Lung (tissue), 12 donors: ENCODE results near the gene RER1. TPM values are rescaled to one million over a fixed set of nuclear protein-coding genes. Genes with fewer than 3 reads are reported as not detected.
A peak's percentile ranks its signal among the peaks of the same experiment; 100 is the strongest.

Source experiments
- ATAC-seq: fragments of 200-7000 bp; cut with Tn5 transposase; one replicate; pipeline ENCODE4 v1.9.1; 2020; ENCODE audit warnings: moderate number of reproducible peaks; ENCODE audit not compliant: insufficient read depth, low FRiP score
- DNase-seq, 3 donors: peaks; one replicate each; pipeline ENCODE4 v3.0.0-alpha.2; 2013 to 2017
- H3K27ac ChIP-seq, 2 donors: one replicate each; pipeline ENCODE4 v1.5.1; 2013; ENCODE audit warnings: mild to moderate bottlenecking in 2 of 2, moderate library complexity in 2 of 2, control low read depth in 1 of 2, inconsistent platforms in 1 of 2, low read depth in 1 of 2, low read length in 1 of 2
- H3K27me3 ChIP-seq, 3 donors: one replicate each; pipeline ENCODE4 v1.5.1; 2013; ENCODE audit warnings: low read length in 2 of 3; ENCODE audit not compliant: control insufficient read depth in 3 of 3, insufficient read depth in 3 of 3
- H3K36me3 ChIP-seq, 4 donors: one replicate each; pipeline ENCODE4 v1.5.1; 2013; ENCODE audit warnings: low read length in 4 of 4, mild to moderate bottlenecking in 1 of 4, moderate library complexity in 1 of 4; ENCODE audit not compliant: control insufficient read depth in 4 of 4, insufficient read depth in 4 of 4
- H3K4me1 ChIP-seq, 5 donors: one replicate each; pipeline ENCODE4 v1.5.1; 2013; ENCODE audit warnings: low read length in 5 of 5, mild to moderate bottlenecking in 2 of 5, moderate library complexity in 1 of 5; ENCODE audit not compliant: control insufficient read depth in 5 of 5, insufficient read depth in 5 of 5
- H3K4me3 ChIP-seq: one replicate; pipeline ENCODE4 v1.5.1; 2013; ENCODE audit warnings: mild to moderate bottlenecking, control low read depth, moderate library complexity
- H3K9ac ChIP-seq, 2 donors: one replicate each; pipeline ENCODE4 v1.5.1; 2013; ENCODE audit warnings: low read length in 2 of 2, control low read depth in 1 of 2; ENCODE audit not compliant: insufficient read depth in 1 of 2
- H3K9me3 ChIP-seq, 4 donors: one replicate each; pipeline ENCODE4 v1.5.1; 2013; ENCODE audit warnings: low read length in 3 of 4, mild to moderate bottlenecking in 1 of 4, moderate library complexity in 1 of 4; ENCODE audit not compliant: control insufficient read depth in 4 of 4, insufficient read depth in 3 of 4
- WGBS, 2 donors: extraction: QIAGEN DNeasy Blood & Tissue Kit; methylation state at CpG; one replicate each; pipeline ENCODE4 v1.1.7; 2013; 5-methylcytosine and 5-hydroxymethylcytosine counted together
- polyA plus RNA-seq, 2 donors: library from polyadenylated mRNA; stranded (reverse); fragments of 200-250 nt; gene quantifications; one replicate each; pipeline ENCODE4 v1.2.1, GENCODE V29; 2013
- total RNA-seq, 2 donors: library from RNA; depleted of rRNA in 1 of 2; stranded (reverse); fragments of >200 nt in 1 of 2; gene quantifications; one replicate each; pipeline ENCODE4 v1.2.1, GENCODE V29; 2014 to 2021
- TF ChIP-seq, protein P1 (sequence below): IDR thresholded peaks from 2 replicates; pipeline ENCODE4 v1.5.1; 2012; ENCODE audit warnings: mild to moderate bottlenecking; ENCODE audit errors: control extremely low read depth, extremely low read depth
- donor health status: control.
- donor health status: control.
- donor health status: Bipolar disorder and iron deficiency.
- donor health status: healthy.
- donor health status: DM: yes; HTN: yes; CAD: no.

RER1 gene
- total and polyA plus RNA-seq, 4 donors: 71.7 to 134 (median 87.9) TPM

DNA sequence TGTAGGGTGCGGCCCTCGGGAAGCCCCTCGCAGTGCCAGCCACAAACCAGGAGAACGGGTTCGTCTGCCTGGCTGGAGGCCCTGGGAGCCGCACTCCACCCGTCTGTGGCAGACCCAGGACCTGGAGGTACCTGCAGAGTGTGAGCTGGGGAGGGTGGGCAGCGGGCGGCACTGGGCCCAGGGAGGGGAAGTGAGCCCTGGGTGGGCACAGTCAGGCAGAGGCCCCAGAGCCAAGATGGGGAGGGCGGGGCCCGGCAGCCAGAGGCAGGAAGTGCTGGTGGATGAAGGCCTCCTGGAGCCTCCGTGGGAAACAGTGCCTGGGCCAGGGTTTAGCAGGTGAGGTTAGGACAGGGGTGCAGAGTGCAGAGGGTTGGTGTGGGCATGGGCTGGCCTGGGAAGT lies 24.8 kb downstream of the RER1 start:
- Histone ChIP-seq H3K27ac (no peak overlapping the region), H3K9ac (no peak overlapping the region), H3K4me3 (no peak overlapping the region), H3K36me3 (no peaks in the 10 kb centered on the region), H3K27me3 (no peaks in the 10 kb centered on the region), H3K4me1 (peaks cover 0 to 27% (median 11%) of the 10 kb centered on the region in 5 donors), H3K9me3 (no peaks in the 10 kb centered on the region)
- DNase-seq (peak; percentile 58 to 81 (median 79)), ATAC-seq (no peak)
- TF ChIP-seq, protein P1, sequence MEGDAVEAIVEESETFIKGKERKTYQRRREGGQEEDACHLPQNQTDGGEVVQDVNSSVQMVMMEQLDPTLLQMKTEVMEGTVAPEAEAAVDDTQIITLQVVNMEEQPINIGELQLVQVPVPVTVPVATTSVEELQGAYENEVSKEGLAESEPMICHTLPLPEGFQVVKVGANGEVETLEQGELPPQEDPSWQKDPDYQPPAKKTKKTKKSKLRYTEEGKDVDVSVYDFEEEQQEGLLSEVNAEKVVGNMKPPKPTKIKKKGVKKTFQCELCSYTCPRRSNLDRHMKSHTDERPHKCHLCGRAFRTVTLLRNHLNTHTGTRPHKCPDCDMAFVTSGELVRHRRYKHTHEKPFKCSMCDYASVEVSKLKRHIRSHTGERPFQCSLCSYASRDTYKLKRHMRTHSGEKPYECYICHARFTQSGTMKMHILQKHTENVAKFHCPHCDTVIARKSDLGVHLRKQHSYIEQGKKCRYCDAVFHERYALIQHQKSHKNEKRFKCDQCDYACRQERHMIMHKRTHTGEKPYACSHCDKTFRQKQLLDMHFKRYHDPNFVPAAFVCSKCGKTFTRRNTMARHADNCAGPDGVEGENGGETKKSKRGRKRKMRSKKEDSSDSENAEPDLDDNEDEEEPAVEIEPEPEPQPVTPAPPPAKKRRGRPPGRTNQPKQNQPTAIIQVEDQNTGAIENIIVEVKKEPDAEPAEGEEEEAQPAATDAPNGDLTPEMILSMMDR: no peak
- WGBS, 2 donors: 22 to 31% methylated on average over 10 to 12 of the region's 12 CpGs

DNA sequence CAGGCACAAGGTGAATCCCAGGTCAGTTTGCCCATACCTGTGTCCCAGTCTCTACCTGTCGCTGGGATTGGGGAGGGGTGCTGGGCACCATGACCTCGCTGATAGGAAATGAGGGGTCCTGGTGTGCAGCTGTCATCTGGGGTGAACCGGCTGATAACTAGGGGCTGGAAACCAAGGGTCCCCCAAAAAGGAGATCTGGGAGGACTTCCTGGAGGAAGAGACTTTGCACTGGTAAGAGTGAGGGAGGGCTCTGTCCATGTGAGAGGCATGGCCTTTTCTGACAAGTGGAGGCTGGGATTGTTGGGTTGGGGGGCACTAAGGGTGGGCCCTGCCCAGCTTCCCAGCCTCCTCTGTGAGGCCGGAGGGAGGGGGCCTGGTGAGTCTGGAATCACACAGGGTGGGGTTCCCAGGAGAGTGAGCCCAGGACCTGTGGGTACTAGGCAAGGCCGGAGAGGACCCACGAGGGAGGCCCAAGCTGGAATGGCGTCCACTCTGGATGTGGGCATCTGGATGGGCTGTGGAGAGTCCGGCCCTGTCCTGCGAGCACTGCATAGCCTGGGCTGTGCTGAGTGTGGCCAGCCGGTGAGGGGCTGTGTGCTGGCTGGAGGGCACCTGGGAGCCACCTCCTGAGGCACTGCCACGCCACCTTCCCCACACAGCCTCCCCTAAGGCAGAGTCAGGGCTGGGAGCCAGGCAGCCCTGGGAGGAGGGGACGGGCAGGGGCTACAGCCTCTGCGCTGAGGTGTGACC lies 25.6 kb downstream of the RER1 start:
- DNase-seq (no peak), ATAC-seq (no peak)
- H3K27ac ChIP-seq: no peak overlapping the region
- H3K36me3 ChIP-seq: no peaks in the 10 kb centered on the region
- H3K9ac ChIP-seq: no peak overlapping the region
- no peaks in the 10 kb centered on the region for H3K9me3 ChIP-seq
- no peaks in the 10 kb centered on the region for H3K27me3 ChIP-seq
- WGBS, 2 donors: 79 to 88% methylated on average over 10 to 13 of the region's 13 CpGs
- TF ChIP-seq, protein P1: no peak
- peaks cover 0 to 27% (median 5%) of the 10 kb centered on the region in 5 donors for H3K4me1 ChIP-seq
- no peak overlapping the region for H3K4me3 ChIP-seq

DNA sequence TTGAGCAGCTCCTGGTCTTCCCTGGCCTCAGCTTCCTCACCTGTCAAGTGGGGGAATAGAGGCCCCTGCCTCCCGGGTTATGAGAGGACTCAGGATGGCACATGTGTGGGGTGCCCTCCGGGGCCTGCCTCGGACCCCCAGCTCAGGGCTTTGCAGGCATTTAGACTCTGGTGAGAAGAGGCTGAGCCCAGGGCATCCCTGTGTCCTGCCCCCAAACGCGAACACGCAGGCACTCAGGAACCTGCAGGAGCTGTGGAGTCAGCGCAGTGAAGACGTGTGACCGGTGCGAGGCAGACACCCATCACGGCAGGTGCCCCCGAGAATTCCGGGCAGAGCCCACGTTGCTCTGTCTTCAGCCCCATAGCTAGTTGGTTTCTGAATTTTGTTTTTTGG lies 26.2 kb downstream of the RER1 start:
- H3K9ac ChIP-seq: no peak overlapping the region
- ATAC-seq (no peak), DNase-seq (no peak)
- H3K27me3 ChIP-seq: no peaks in the 10 kb centered on the region
- H3K36me3 ChIP-seq: no peaks in the 10 kb centered on the region
- H3K4me3 ChIP-seq: no peak overlapping the region
- TF ChIP-seq, protein P1: no peak
- H3K4me1 ChIP-seq: peaks cover 0 to 27% (median 5%) of the 10 kb centered on the region in 5 donors
- 76 to 87% methylated on average over 14 of the region's 14 CpGs for WGBS, 2 donors
- no peaks in the 10 kb centered on the region for H3K9me3 ChIP-seq
- H3K27ac ChIP-seq: no peak overlapping the region
